Heart left ventricle (tissue), 13 donors: ENCODE data around the gene KATNB1.

Experiments used
- CTCF ChIP-seq, 12 donors: fragments of 200-600 bp; sonication (generic) in 4 of 12; IDR thresholded peaks; one replicate each; pipeline versions ENCODE4 v1.5.0 to v1.8.0; 2018 to 2022; ENCODE audit warnings: antibody characterized with exemption in 12 of 12, mild to moderate bottlenecking in 5 of 12
- POLR2A ChIP-seq, 2 donors: fragments of 450-650 bp; IDR thresholded peaks; one replicate each; pipeline ENCODE4 v1.6.1; 2017; ENCODE audit warnings: antibody characterized with exemption in 2 of 2, mild to moderate bottlenecking in 2 of 2, moderate library complexity in 2 of 2
- donor health status: ischemic (EF 13 %, LVEDD 7.1; RV severe dilation, severe dysfunction).
- donor health status: DM: no; HTN: yes; CAD: no.
- donor health status: DM: no; HTN: no; CAD: no.
- donor health status: ischemic (EF 25% LVEDD 6.9; RV normal size, moderate dysfunction).
- donor health status: ischemic (EF 25% LVEDD 5.7; RV mildly dilated, moderate dysfunction).
- donor health status: ischemic (EF 35%, LVEDD 5.7; RV mildly dilated, moderate dysfunction).
- donor health status: nonischemic (EF 11% LVEDD 7.7; RV severe dilation, severe dysfunction).
- donor health status: DM: yes; HTN: yes; CAD: no.
- donor health status: PGD.
- donor health status: ischemic (EF 29% LVEDD 5.4; RV normal size, mild dysfunction).
- donor health status: nonischemic (EF 23%, LVEDD 6.1; RV moderate dilation, normal function).

GRCh38 chr16:57734925-57735754, 430 bp upstream of the KATNB1 start:
- TF ChIP-seq CTCF (IDR thresholded peaks at IDR 0.05), result no peak
- peak in 1 of 2 donors; percentile 40 for TF ChIP-seq POLR2A (IDR thresholded peaks at IDR 0.05)
